H9 (cell line): Measurements from ENCODE around the gene GPR146. TPM values are rescaled to one million over a fixed set of nuclear protein-coding genes. Genes with fewer than 3 reads are reported as not detected.
A peak's percentile ranks its signal among the peaks of the same experiment; 100 is the strongest.

Experiments
- DNase-seq: peaks from one replicate; pipeline ENCODE4 v3.0.0-alpha.2; 2017
- H2AFZ ChIP-seq: one replicate; pipeline ENCODE4 v1.6.1; 2013; ENCODE audit warnings: mild to moderate bottlenecking, low read length, control low read depth, moderate library complexity
- H2AK5ac ChIP-seq: 2 replicates; pipeline ENCODE4 v1.6.1; 2013; ENCODE audit warnings: low read length, control low read depth, mixed read lengths; ENCODE audit not compliant: insufficient read length
- H2BK120ac ChIP-seq: one replicate; pipeline ENCODE4 v1.6.1; 2013; ENCODE audit warnings: low read depth, mild to moderate bottlenecking, low read length, control low read depth, inconsistent platforms; ENCODE audit not compliant: poor library complexity, severe bottlenecking
- H2BK12ac ChIP-seq: 2 replicates; pipeline ENCODE4 v1.6.1; 2013; ENCODE audit warnings: low read length, control low read depth, mixed read lengths, low read depth; ENCODE audit not compliant: insufficient read length
- H2BK15ac ChIP-seq: 2 replicates; pipeline ENCODE4 v1.6.1; 2013; ENCODE audit warnings: low read depth, low read length, control low read depth
- H2BK20ac ChIP-seq: one replicate; pipeline ENCODE4 v1.6.1; 2013; ENCODE audit warnings: low read depth, mild to moderate bottlenecking, low read length, control low read depth, inconsistent platforms; ENCODE audit not compliant: poor library complexity, severe bottlenecking
- H2BK5ac ChIP-seq: 2 replicates; pipeline ENCODE4 v1.6.1; 2013; ENCODE audit warnings: low read length, control low read depth, mixed read lengths; ENCODE audit not compliant: insufficient read length
- H3K14ac ChIP-seq: 2 replicates; pipeline ENCODE4 v1.6.1; 2013; ENCODE audit warnings: low read length, control low read depth; ENCODE audit not compliant: insufficient read depth
- H3K18ac ChIP-seq: 2 replicates; pipeline ENCODE4 v1.6.1; 2013; ENCODE audit warnings: low read depth, mild to moderate bottlenecking, mixed read lengths, low read length, control low read depth; ENCODE audit not compliant: insufficient read length
- H3K23ac ChIP-seq: 2 replicates; pipeline ENCODE4 v1.6.1; 2013; ENCODE audit warnings: low read length, control low read depth, mixed read lengths, low read depth; ENCODE audit not compliant: insufficient read length
- H3K23me2 ChIP-seq: 2 replicates; pipeline ENCODE4 v1.6.1; 2013; ENCODE audit warnings: low read depth, mild to moderate bottlenecking, mixed read lengths, low read length, control low read depth; ENCODE audit not compliant: insufficient read length, poor library complexity, severe bottlenecking
- H3K27ac ChIP-seq: 2 replicates; pipeline ENCODE4 v1.5.1; 2013; ENCODE audit warnings: low read length, control low read depth, mixed read lengths, low read depth; ENCODE audit not compliant: insufficient read length
- H3K27me3 ChIP-seq: 2 replicates; pipeline ENCODE4 v1.6.1; 2013; ENCODE audit warnings: low read length, control low read depth, inconsistent platforms; ENCODE audit not compliant: insufficient read depth
- H3K4ac ChIP-seq: 2 replicates; pipeline ENCODE4 v1.6.1; 2013; ENCODE audit warnings: low read depth, mild to moderate bottlenecking, control low read depth, inconsistent platforms, low read length, moderate library complexity
- H3K4me1 ChIP-seq: 2 replicates; pipeline ENCODE4 v1.6.1; 2013; ENCODE audit warnings: low read length, control low read depth, inconsistent platforms; ENCODE audit not compliant: insufficient read depth
- H3K4me2 ChIP-seq: 2 replicates; pipeline ENCODE4 v1.6.1; 2013; ENCODE audit warnings: low read length, control low read depth, mixed read lengths; ENCODE audit not compliant: insufficient read length, insufficient read depth
- H3K56ac ChIP-seq: 2 replicates; pipeline ENCODE4 v1.6.1; 2013; ENCODE audit warnings: low read depth, mild to moderate bottlenecking, mixed read lengths, low read length, control low read depth; ENCODE audit not compliant: insufficient read length
- H3K79me1 ChIP-seq: 2 replicates; pipeline ENCODE4 v1.6.1; 2013; ENCODE audit warnings: low read depth, mild to moderate bottlenecking, moderate library complexity, low read length, control low read depth, inconsistent platforms; ENCODE audit not compliant: insufficient read depth, poor library complexity, severe bottlenecking
- H3K79me2 ChIP-seq: 2 replicates; pipeline ENCODE4 v1.6.1; 2013; ENCODE audit warnings: low read length, control low read depth, inconsistent platforms; ENCODE audit not compliant: insufficient read depth
- H3K9ac ChIP-seq: 2 replicates; pipeline ENCODE4 v1.6.1; 2013; ENCODE audit warnings: low read length, control low read depth, mixed read lengths; ENCODE audit not compliant: insufficient read length; ENCODE audit errors: extremely low read depth
- H3K9me3 ChIP-seq: one replicate; pipeline ENCODE4 v1.6.1; 2013; ENCODE audit warnings: low read depth, low read length, inconsistent platforms; ENCODE audit not compliant: control insufficient read depth
- H3T11ph ChIP-seq: one replicate; pipeline ENCODE4 v1.6.1; 2013; ENCODE audit warnings: mild to moderate bottlenecking, low read length, control low read depth, inconsistent platforms
- H4K20me1 ChIP-seq: one replicate; pipeline ENCODE4 v1.6.1; 2013; ENCODE audit not compliant: control insufficient read depth, insufficient read length, insufficient read depth
- H4K5ac ChIP-seq: 2 replicates; pipeline ENCODE4 v1.6.1; 2013; ENCODE audit warnings: low read depth, mild to moderate bottlenecking, mixed read lengths, low read length, control low read depth; ENCODE audit not compliant: insufficient read length
- H4K8ac ChIP-seq: replicated peaks from 2 replicates; pipeline ENCODE4 v1.6.1; 2013; ENCODE audit warnings: low read length, control low read depth, mixed read lengths, low read depth; ENCODE audit not compliant: insufficient read length
- H4K91ac ChIP-seq: 2 replicates; pipeline ENCODE4 v1.6.1; 2013; ENCODE audit warnings: low read depth, mild to moderate bottlenecking, moderate library complexity, mixed read lengths, low read length, control low read depth; ENCODE audit not compliant: insufficient read length
- H3K27ac Mint-ChIP-seq, 3 experiments: 2 replicates in 2 of 3; 3 replicates in 1 of 3; pipeline ENCODE4 v1.8.0; 2020 to 2021; ENCODE audit warnings: mixed read lengths in 3 of 3, mild to moderate bottlenecking in 1 of 3, moderate library complexity in 1 of 3
- H3K27me3 Mint-ChIP-seq: 2 replicates; pipeline ENCODE4 v1.8.0; 2021; ENCODE audit warnings: low read depth, mild to moderate bottlenecking, moderate library complexity, mixed read lengths
- H3K36me3 Mint-ChIP-seq, 3 experiments: 2 replicates in 2 of 3; 3 replicates in 1 of 3; pipeline ENCODE4 v1.8.0; 2020 to 2021; ENCODE audit warnings: low read depth in 3 of 3, mixed read lengths in 3 of 3; ENCODE audit not compliant: insufficient read depth in 1 of 3
- H3K4me1 Mint-ChIP-seq, 2 experiments: 2 replicates each; pipeline ENCODE4 v1.8.0; 2020; ENCODE audit warnings: mixed read lengths in 2 of 2
- H3K4me3 Mint-ChIP-seq, 2 experiments: 2 replicates in 1 of 2; 3 replicates in 1 of 2; pipeline ENCODE4 v1.8.0; 2020 to 2021; ENCODE audit warnings: mild to moderate bottlenecking in 2 of 2, mixed read lengths in 2 of 2, moderate library complexity in 1 of 2
- H3K9me3 Mint-ChIP-seq, 2 experiments: 2 replicates in 1 of 2; 3 replicates in 1 of 2; pipeline ENCODE4 v1.8.0; 2020; ENCODE audit warnings: mild to moderate bottlenecking in 2 of 2, mixed read lengths in 2 of 2, moderate library complexity in 1 of 2
- CTCF ChIP-seq: fragments of 200-600 bp; sonication (generic); conservative IDR thresholded peaks from 3 replicates; pipeline ENCODE4 v1.8.0; 2021; ENCODE audit warnings: antibody characterized with exemption, mild to moderate bottlenecking
- WGBS: extraction: QIAGEN DNeasy Blood & Tissue Kit; methylation state at CpG from one replicate; pipeline ENCODE4 v1.1.7; 2013; ENCODE audit warnings: missing lambda C conversion rate, low lambda C conversion rate, mixed read lengths; ENCODE audit not compliant: insufficient read length; ENCODE audit errors: extremely low coverage; 5-methylcytosine and 5-hydroxymethylcytosine counted together
- total RNA-seq: library from RNA; stranded (reverse); gene quantifications from 2 replicates; pipeline ENCODE4 v1.2.1, GENCODE V29; 2021

The GPR146 gene
- total RNA-seq, 1 experiment from 2014 or later = 1.4 TPM

DNA sequence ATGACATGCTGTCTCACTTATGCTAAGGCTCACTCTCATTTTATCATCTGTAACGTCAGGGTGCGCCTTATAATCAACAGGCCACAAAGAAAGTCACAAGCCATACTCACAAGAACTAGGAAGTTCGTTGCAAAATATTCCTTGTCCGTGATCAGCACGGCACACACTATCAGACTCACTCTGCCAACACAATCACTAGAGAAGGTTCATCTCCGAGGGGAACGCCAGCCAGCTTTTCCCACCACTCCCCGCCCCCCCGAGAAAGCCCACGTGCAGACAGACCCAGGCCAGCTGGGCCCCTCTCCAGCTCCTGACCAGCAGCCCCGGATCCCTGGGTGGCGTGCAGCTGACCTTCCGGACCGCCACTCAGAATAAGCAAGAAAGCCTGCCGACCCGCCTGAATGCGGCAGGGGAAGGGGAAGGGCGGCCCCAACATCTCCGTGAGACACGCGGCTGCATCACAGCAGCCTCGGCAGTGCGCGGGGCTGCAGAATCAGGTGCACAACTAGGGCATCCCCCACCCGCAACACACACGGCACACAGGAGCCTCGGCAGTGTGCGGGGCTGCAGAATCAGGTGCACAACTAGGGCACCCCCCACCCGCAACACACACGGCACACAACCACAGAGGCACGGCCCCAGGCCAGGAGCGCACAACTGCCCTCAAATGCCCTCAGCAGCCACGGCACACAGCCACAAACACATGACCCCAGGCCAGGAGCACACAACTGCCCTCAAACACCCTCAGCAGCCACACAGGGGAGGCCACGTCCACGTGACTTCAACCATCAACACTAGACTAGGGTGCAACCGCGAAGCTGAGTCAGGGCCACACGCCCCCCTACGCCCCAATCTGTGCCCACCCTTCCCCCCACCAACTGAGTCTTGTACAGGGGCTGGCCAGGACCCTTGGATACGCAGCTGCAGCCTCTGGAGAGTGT, 2.5 kb upstream of the GPR146 start:
- no peaks in the 10 kb centered on the region for H4K20me1 ChIP-seq
- H3K23ac ChIP-seq = no peak overlapping the region
- H3K23me2 ChIP-seq = peaks cover 5% of the 10 kb centered on the region
- DNase-seq = no peak
- H4K8ac ChIP-seq = no peak overlapping the region
- peak overlapping the region; percentile 49 to 68 (median 52); a peak in 5 of 7 replicates for H3K27ac Mint-ChIP-seq
- H2BK15ac ChIP-seq = no peak overlapping the region
- H3K9ac ChIP-seq = no peak overlapping the region
- H4K91ac ChIP-seq = no peak overlapping the region
- no peak overlapping the region for H3K18ac ChIP-seq
- no peaks in the 10 kb centered on the region for H3K9me3 ChIP-seq
- H3T11ph ChIP-seq = no peak overlapping the region
- H3K79me1 ChIP-seq = no peaks in the 10 kb centered on the region
- H4K5ac ChIP-seq = no peak overlapping the region
- H3K14ac ChIP-seq = no peak overlapping the region
- no peak for TF ChIP-seq CTCF
- no peak overlapping the region for H3K4me2 ChIP-seq
- H3K27me3 ChIP-seq = no peaks in the 10 kb centered on the region
- H2BK12ac ChIP-seq = no peak overlapping the region
- no peaks in the 10 kb centered on the region; the same call in 1 of the 2 replicates for H3K27me3 Mint-ChIP-seq
- no peak overlapping the region for H3K56ac ChIP-seq
- peaks cover 25 to 44% of the 10 kb centered on the region in 2 experiments for H3K4me1 Mint-ChIP-seq
- H3K4ac ChIP-seq = no peak overlapping the region
- peak overlapping the region in 1 of 2 experiments; percentile 54; a peak in 2 of 5 replicates for H3K4me3 Mint-ChIP-seq
- H2BK120ac ChIP-seq = no peak overlapping the region
- no peak overlapping the region for H2AFZ ChIP-seq
- no peaks in the 10 kb centered on the region; a peak in 1 of 5 replicates for H3K9me3 Mint-ChIP-seq
- H3K27ac ChIP-seq = no peak overlapping the region
- no peak overlapping the region for H2BK5ac ChIP-seq
- no peaks in the 10 kb centered on the region for H3K79me2 ChIP-seq
- peaks cover 4% of the 10 kb centered on the region; the same call in 1 of the 2 replicates for H3K4me1 ChIP-seq
- no CpG with 5 or more reads among the region's 40 CpGs for WGBS
- H2BK20ac ChIP-seq = no peak overlapping the region
- H3K36me3 Mint-ChIP-seq = no peaks in the 10 kb centered on the region
- no peak overlapping the region for H2AK5ac ChIP-seq
